Endothelial cell (in vitro differentiated cells): ENCODE results near the gene CNN1. TPM values are rescaled to one million over a fixed set of nuclear protein-coding genes. Genes with fewer than 3 reads are reported as not detected.

Experiments used
- DNase-seq: peaks from one replicate; pipeline ENCODE4 v3.0.0; 2021; ENCODE audit warnings: low spot score
- H3K27ac Mint-ChIP-seq: one replicate; pipeline ENCODE4 v1.8.0; 2021; ENCODE audit warnings: mixed read lengths, inconsistent platforms; ENCODE audit not compliant: unreplicated experiment
- H3K27me3 Mint-ChIP-seq: one replicate; pipeline ENCODE4 v1.8.0; 2021; ENCODE audit warnings: mild to moderate bottlenecking, moderate library complexity, mixed read lengths, inconsistent platforms; ENCODE audit not compliant: unreplicated experiment
- H3K36me3 Mint-ChIP-seq: one replicate; pipeline ENCODE4 v1.8.0; 2021; ENCODE audit warnings: mild to moderate bottlenecking, low read depth, mixed read lengths, inconsistent platforms; ENCODE audit not compliant: unreplicated experiment
- H3K4me1 Mint-ChIP-seq: one replicate; pipeline ENCODE4 v1.8.0; 2021; ENCODE audit warnings: mild to moderate bottlenecking, mixed read lengths, inconsistent platforms; ENCODE audit not compliant: unreplicated experiment
- H3K4me3 Mint-ChIP-seq: one replicate; pipeline ENCODE4 v1.8.0; 2021; ENCODE audit warnings: mild to moderate bottlenecking, mixed read lengths, inconsistent platforms; ENCODE audit not compliant: unreplicated experiment
- H3K9me3 Mint-ChIP-seq: one replicate; pipeline ENCODE4 v1.8.0; 2021; ENCODE audit warnings: mixed read lengths, inconsistent platforms; ENCODE audit not compliant: unreplicated experiment
- CTCF ChIP-seq: fragments of 200-600 bp; sonication (generic); IDR thresholded peaks from one replicate; pipeline ENCODE4 v1.5.0; 2021; ENCODE audit warnings: antibody characterized with exemption; ENCODE audit not compliant: unreplicated experiment
- total RNA-seq: library from RNA; stranded (reverse); fragmentation: NEBNext Ultra II Directional; extraction: Animal tissue kit (Norgen Biotek cat#: 25700); gene quantifications from one replicate; pipeline ENCODE4 v1.2.1, GENCODE V29; 2021; ENCODE audit not compliant: unreplicated experiment

CNN1 gene
- total RNA-seq, 1 donor from 2014 or later, result 1.5 TPM

DNA sequence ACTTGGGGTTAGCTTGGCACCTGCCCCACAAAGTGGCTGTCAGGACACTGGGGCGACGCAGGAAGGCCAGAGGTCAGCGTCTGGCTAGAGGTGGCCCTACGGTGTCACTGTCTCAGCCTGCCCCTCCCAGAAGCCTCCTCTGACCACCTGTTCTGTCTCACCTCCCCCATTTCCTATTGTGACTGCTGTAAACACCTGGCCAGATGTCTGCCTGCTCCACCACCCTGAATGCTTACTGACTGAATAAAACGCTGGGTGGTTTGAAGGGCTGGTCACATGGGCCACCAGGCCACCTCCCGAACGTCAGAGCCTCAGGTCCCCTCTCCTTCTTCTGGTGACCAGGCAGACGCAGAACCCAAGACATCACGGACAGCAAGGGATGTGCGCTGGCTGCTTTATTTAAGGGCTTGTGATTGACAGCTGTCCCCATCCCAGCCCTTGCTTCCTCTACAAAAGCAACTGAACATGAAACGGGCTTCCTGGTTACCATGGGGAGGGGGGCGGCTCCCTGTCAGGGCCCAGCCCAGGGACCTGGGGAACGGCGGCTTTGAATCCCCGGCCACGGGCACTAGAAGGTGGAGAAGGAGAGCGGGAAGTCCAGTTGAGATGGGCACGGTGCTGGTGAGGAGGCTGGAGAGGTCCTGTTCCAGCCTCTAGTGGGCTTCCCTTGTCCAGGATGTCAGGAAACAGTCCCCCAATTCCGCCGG lies 14.2 kb downstream of the CNN1 start:
- no peak for DNase-seq
- Mint-ChIP-seq H3K9me3 (no peaks in the 10 kb centered on the region), H3K36me3 (peaks cover 13% of the 10 kb centered on the region), H3K4me3 (no peak overlapping the region), H3K27me3 (peaks cover 5% of the 10 kb centered on the region), H3K27ac (no peak overlapping the region), H3K4me1 (peaks cover 3% of the 10 kb centered on the region)
- no peak for TF ChIP-seq CTCF

DNA sequence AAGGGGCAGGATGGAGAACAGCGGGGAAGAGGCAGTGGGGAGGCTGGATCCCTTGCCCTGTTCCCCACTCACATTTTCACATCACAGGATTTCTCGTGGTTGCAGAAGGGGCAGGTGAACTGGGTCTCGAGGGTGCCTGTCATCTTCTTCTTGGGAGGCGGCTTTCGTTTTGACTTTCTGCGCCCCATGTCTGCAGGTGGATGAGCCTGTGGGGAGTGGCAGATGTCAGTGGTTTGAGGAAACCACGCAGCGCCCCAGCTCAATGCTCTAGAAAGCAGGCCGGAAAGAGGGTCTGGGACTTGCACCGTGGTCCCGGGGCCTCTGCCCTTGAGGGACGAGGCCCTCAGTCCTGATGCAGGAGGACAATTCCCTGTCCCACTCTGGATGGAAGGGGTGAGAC lies 15.5 kb downstream of the CNN1 start:
- no peak for TF ChIP-seq CTCF
- H3K4me3 Mint-ChIP-seq, result no peak overlapping the region
- H3K9me3 Mint-ChIP-seq, result no peaks in the 10 kb centered on the region
- H3K27me3 Mint-ChIP-seq, result peaks cover 5% of the 10 kb centered on the region
- peaks cover 8% of the 10 kb centered on the region for H3K4me1 Mint-ChIP-seq
- DNase-seq, result no peak
- peaks cover 13% of the 10 kb centered on the region for H3K36me3 Mint-ChIP-seq
- no peak overlapping the region for H3K27ac Mint-ChIP-seq

- peak overlapping the region; percentile 54 for H3K4me3 Mint-ChIP-seq
- DNase-seq, result no peak
- H3K4me1 Mint-ChIP-seq, result peaks cover 11% of the 10 kb centered on the region
- peaks cover 9% of the 10 kb centered on the region for H3K36me3 Mint-ChIP-seq
- peaks cover 6% of the 10 kb centered on the region for H3K27me3 Mint-ChIP-seq
- TF ChIP-seq CTCF, result no peak
- H3K9me3 Mint-ChIP-seq, result no peaks in the 10 kb centered on the region
- H3K27ac Mint-ChIP-seq, result no peak overlapping the region
Observed at GRCh38 chr19:11555246-11555645, 16.6 kb downstream of the CNN1 start.

GRCh38 chr19:11556634-11557420 lies 18.2 kb downstream of the CNN1 start:
- Mint-ChIP-seq H3K9me3 (no peaks in the 10 kb centered on the region), H3K4me3 (peak overlapping the region; percentile 2), H3K27me3 (peaks cover 10% of the 10 kb centered on the region), H3K36me3 (peaks cover 7% of the 10 kb centered on the region), H3K4me1 (peaks cover 15% of the 10 kb centered on the region), H3K27ac (no peak overlapping the region)
- no peak for DNase-seq
- TF ChIP-seq CTCF, result no peak
